ENCODE data around the gene GAREM1.
"Not testable (repeated sequence)": the region's sequence is repeated elsewhere in the genome, so short reads cannot be mapped to it uniquely, and the experiment has no call there.

Gene GAREM1

DNA sequence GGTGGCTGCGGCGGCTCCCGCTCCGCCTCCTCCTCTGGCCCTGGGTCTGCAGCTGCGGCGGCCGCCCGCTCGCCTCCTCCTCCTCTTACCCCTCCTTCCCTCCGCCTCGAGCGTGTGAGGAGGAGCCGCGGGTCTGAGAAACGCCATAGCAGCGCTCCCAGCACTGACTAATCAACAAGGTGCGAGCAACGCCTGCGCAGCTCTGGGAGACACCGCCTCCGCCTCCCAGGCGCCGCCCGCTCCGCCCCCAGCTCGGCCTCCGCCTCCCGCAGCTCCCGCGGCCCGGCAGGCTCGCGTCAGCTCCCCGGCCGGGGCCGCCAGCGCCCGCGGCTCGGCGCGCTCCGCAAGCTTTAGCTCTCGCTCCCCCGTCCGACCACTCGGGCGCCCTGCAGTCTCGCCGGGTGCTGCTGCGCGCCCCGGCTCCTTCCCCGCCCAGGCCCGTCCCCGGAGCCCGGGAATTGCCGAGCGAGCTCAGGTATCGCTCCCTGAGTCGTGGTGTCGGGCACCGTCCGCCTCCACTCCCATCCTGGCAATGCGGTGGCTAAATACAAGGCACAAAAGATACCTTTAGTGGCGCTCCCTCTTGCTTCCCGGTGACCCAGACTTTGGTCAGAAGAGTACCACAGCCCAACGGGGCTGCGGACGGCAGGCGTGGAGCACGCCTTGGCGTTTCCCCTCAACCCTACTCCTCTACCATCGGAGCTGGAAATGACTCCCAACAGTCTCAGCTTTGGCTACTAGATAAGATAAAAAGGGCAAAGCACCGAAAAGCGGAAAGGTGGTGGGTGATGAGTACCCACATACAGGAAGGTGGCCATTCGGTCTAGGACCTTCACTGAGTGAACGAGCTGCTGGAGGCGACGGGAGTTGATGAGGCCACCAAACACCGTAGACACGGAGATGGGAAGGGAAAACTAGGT, at the start of gene GAREM1:
GAREM1 (minus strand) TSS at position 169 of the 920 bp plus-strand sequence. CDS start 454 bp downstream, outside the sequence.
- peak; percentile 82 for DNase-seq

GRCh38 chr18:32511147-32511546, 40.5 kb upstream of the GAREM1 start:
- no peak for DNase-seq

DNA sequence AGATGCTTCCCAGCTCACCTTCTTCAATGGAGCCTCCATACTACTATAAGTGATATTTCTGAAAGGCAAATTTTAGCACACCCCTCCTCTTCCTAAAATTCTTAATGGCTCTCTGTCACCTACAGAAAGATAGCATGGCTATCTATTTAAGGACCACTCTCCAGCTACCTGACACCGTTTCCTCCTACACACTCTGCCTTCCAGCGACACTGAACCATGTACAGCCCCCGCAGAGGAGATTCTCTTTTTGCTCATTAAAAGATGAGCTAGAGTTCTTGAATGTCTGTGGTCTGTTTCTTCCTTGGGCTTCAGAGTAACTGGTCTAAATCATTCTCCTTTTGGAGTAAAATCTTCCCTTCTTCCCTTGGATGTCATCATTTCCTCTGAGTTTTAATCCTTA, 38.4 kb upstream of the GAREM1 start:
- no peak for DNase-seq

GRCh38 chr18:32507093-32507492, 36.4 kb upstream of the GAREM1 start:
- no peak for DNase-seq

- DNase-seq, result no peak
These were observed 31.3 kb upstream of the GAREM1 start for GRCh38 chr18:32502014-32502413.

GRCh38 chr18:32501242-32501641, 30.6 kb upstream of the GAREM1 start:
- not testable (repeated sequence) for DNase-seq

DNA sequence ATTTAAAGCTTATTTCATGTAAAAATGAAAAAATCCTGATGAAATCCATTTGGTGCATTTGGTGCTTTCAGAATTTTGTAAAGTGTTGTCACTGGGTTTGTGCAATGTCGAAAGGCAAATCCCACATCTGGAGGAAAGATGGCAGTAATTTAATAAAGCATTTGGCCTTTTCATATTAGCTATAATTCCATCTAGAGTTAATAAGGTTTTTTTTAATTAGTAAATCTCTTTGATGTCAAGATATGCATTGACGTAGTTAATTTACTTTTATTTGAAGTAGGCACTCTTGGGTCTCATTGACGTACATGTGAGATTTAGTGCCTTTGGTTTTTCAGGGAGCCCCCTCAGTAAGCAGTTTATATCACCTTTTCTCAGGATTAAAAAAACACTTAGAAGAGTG, 12.3 kb upstream of the GAREM1 start:
- no peak for DNase-seq

DNA sequence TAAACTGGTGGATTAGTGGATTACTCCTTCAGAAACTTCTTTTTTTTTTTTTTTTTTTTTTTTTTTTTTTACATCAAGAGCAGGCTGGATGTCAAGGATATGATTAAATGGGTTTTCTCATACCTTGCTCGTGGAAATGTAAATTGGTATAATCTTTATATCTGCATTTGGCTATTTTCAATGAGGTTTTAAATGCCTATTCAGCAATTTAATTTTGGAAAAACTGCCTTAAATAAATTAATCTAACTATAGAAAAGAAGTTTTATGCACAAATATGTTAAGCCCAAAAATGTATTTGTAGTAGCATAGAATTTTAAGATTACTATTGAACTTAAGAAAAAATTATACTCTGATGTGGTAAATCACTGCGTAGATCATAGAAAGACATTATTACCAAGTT, 11.4 kb upstream of the GAREM1 start:
- no peak for DNase-seq

- no peak for DNase-seq
These were observed 9.9 kb upstream of the GAREM1 start for GRCh38 chr18:32480581-32480980.

GRCh38 chr18:32478807-32479206, 8.1 kb upstream of the GAREM1 start:
- no peak for DNase-seq

DNA sequence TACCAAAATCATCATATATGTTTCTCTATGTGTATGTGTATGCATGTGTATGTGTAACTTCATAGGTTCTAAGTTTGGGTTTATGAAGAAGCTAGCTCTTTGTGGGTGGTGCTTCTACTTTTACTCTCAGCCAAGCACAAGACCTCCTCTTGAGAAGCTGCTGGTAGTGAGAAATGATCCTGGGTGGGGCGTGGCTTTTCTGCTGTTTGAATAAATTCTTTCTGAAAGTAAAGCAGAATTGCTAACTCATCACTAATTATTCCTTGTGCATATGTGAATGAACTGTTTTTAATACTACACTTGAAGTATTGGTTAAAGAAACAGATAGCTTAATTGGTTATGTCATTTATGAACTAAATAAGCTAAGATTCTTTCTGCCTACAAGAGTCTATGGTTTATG, 7.6 kb upstream of the GAREM1 start:
- no peak for DNase-seq

DNA sequence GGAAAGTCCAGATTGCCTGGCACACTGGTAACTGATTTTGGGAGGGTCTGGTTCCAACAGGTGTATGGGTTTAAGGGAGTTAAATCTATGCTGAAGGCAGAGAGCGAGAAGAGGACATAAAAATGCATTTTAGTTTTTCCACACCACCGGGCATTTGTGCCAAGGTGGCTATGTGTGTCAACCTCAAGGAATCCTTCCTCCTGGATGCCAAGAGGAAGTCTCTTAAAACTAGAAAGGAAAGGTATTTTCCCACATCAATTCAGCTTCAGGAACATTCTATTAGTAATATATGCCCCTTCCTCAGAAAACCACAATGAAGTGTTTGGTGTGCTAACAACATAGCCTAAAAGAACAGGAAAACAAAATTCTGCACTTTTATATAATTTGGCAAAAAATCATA, 5.4 kb upstream of the GAREM1 start:
- DNase-seq, result no peak

GRCh38 chr18:32475069-32475468, 4.4 kb upstream of the GAREM1 start:
- DNase-seq, result not testable (repeated sequence)

DNA sequence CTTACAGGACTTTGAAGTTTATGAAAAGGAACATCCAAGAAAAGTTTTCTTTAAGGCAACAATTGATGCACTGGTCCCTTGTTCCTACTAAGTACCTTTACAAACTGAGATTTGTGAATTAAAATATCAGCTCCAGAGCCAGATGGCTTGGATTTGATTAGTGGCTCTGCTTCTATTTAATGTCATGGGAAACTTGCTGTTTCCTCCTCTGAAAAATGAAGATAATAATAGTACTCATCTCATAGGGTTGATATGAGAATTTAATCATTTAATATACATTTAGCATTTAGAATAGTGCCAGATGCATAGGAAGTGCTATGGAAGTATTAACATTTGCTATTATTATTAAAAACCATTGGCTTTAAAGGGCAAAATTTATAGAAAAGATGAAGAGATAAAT, 2.6 kb upstream of the GAREM1 start:
- DNase-seq, result no peak

GRCh38 chr18:32472841-32473240, 2.2 kb upstream of the GAREM1 start:
- no peak for DNase-seq

- DNase-seq, result no peak
These were observed 295 bp downstream of the GAREM1 start for GRCh38 chr18:32470460-32470713.

DNA sequence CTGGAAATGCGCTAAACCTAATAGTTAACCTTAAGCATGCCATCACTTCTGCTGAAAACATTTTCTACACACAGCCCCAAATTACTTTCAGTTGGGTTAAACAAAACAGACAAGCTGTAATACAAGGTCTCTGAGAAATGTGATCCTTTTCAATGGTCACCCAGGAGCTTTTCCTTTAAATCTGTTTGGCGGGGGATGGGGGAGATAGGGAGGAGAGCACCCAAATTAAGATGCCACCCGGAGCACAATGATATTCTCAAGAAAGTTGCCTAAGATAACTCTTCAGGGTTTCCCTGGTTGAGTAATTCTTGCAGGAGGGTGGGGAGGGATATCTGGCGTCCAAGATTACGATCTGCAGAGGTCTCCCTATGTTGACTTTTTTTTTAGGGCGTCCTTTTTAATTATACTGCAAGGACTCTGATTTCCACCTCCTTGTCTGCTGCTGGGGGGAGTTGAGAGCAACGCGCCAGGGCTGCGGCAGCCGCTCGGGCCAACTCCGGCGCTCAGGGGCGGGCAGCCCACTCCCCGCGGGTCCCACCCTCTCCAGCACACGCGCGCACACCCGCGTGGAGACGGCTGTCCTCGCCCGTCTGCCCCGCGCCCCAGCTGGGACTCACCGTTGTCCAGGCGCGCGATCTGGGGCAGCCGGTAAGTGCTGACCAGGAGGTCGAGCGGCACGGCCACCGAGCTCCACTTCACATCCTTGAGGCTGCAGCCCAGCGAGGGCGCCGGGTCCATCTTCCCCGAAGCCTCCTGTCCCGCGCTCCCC, 807 bp downstream of the GAREM1 start:
- DNase-seq, result no peak

- DNase-seq, result no peak
These were observed 1.5 kb downstream of the GAREM1 start for GRCh38 chr18:32469190-32469651.

DNA sequence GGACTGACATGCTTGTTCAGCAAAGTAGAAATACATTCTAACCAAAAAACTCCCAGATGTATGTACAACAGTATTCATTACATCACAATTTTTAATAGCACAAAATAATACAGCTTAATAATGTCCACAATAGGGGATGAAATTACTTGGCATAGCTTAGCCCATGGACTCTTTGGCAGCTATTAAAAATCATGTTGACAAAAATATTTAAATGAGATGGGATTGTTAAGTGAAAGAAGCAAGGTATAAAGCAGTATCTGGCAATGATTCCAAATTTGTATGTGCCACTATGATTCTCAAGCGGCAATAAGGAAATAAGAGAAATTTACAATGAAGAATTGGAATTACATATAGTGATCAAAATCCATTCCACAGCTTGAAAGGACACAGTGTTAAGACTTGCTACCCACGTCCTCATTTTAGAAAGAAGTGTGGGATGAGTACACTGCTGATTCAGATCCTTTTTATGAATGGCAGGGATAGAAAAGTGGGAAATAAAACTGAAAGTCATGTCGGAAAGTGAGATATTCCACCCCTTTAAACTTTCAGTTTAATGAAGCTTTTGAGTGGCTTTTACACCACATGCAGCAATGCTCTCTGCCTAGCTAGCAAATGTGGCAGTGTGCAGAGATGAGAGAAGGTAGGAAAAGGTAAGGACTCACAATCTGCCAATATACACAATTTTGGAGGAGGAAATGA, 2.4 kb downstream of the GAREM1 start:
- DNase-seq, result no peak

GRCh38 chr18:32461709-32462272, 8.9 kb downstream of the GAREM1 start:
- DNase-seq, result no peak

- DNase-seq, result no peak
These were observed 10.4 kb downstream of the GAREM1 start for GRCh38 chr18:32460171-32460731.

- DNase-seq, result no peak
These were observed 11.2 kb downstream of the GAREM1 start for GRCh38 chr18:32459361-32460101.

Data from NCI-H2107 (cell line).